ENCODE results near the gene HNRNPUL1. TPM values are rescaled to one million over a fixed set of nuclear protein-coding genes. Genes with fewer than 3 reads are reported as not detected.

The HNRNPUL1 gene
- total RNA-seq, 1 experiment from 2014 or later: 158 TPM

GRCh38 chr19:41295499-41295898 lies 31.3 kb downstream of the HNRNPUL1 start:
- TF ChIP-seq EZH2phosphoT487 (IDR thresholded peaks at IDR 0.05; ENCODE audit: borderline replicate concordance, low read length) (no peak), EZH2 (IDR thresholded peaks at IDR 0.05; ENCODE audit: low read length, unreplicated experiment) (no peak), CTCF (conservative IDR thresholded peaks at IDR 0.05; ENCODE audit: low read depth, low read length) (no peak)
- Histone ChIP-seq H3K27ac (ENCODE audit: low read length) (no peak overlapping the region), H4K20me1 (ENCODE audit: low read length) (no peaks in the 10 kb centered on the region)

GRCh38 chr19:41296433-41296871 lies 32.3 kb downstream of the HNRNPUL1 start:
- no peaks in the 10 kb centered on the region for H3K9me3 ChIP-seq (ENCODE audit: low read length)
- H3F3A ChIP-seq (ENCODE audit: low read length, unreplicated experiment): no peaks in the 10 kb centered on the region
- H3K36me3 ChIP-seq (ENCODE audit: low read depth, low read length): peaks cover 81% of the 10 kb centered on the region
- BruUV-seq (replicated peaks): no TSS peak
- ChIA-PET CTCF (no interaction called here), POLR2A (ENCODE audit: unreplicated experiment) (no interaction called here)
- H3K4me2 ChIP-seq (ENCODE audit: low read length): no peak overlapping the region
- no peaks in the 10 kb centered on the region for H4K20me1 ChIP-seq (ENCODE audit: low read length)
- H3K4me3 ChIP-seq (ENCODE audit: low read length): no peak overlapping the region
- no peak for TF ChIP-seq EZH2phosphoT487 (IDR thresholded peaks at IDR 0.05; ENCODE audit: borderline replicate concordance, low read length)
- TF ChIP-seq CTCF (conservative IDR thresholded peaks at IDR 0.05; ENCODE audit: low read depth, low read length): no peak
- no peak for TF ChIP-seq EZH2 (IDR thresholded peaks at IDR 0.05; ENCODE audit: low read length, unreplicated experiment)
- peak; percentile 29 for ATAC-seq
- H3K79me2 ChIP-seq (ENCODE audit: low read length): no peaks in the 10 kb centered on the region
- H3K27ac ChIP-seq (ENCODE audit: low read length): peak overlapping the region; percentile 17; the same call in 1 of the 2 replicates
- no peaks in the 10 kb centered on the region for H3K27me3 ChIP-seq (ENCODE audit: low read length)
- no peak overlapping the region for H3K9ac ChIP-seq (ENCODE audit: low read length)
- H3K9me2 ChIP-seq (replicated peaks; ENCODE audit: low read length): no peaks in the 10 kb centered on the region
- peak; percentile 60 for DNase-seq
- no peaks in the 10 kb centered on the region for H3K4me1 ChIP-seq (ENCODE audit: insufficient read depth, low read length)
- intact Hi-C loops (cut with micrococcal nuclease): no loop called here
- no peak overlapping the region for H2AFZ ChIP-seq (ENCODE audit: low read length)

More at GRCh38 chr19:41295499-41295898, 31.3 kb downstream of the HNRNPUL1 start:
- ChIA-PET CTCF (no interaction called here), POLR2A (ENCODE audit: unreplicated experiment) (no interaction called here)
- no peaks in the 10 kb centered on the region for H3K27me3 ChIP-seq (ENCODE audit: low read length)
- no peak for ATAC-seq
- no peaks in the 10 kb centered on the region for H3K9me3 ChIP-seq (ENCODE audit: low read length)
- DNase-seq: no peak
- H3K4me3 ChIP-seq (ENCODE audit: low read length): no peak overlapping the region
- peaks cover 76% of the 10 kb centered on the region for H3K36me3 ChIP-seq (ENCODE audit: low read depth, low read length)
- H3K4me1 ChIP-seq (ENCODE audit: insufficient read depth, low read length): no peaks in the 10 kb centered on the region
- H3F3A ChIP-seq (ENCODE audit: low read length, unreplicated experiment): no peaks in the 10 kb centered on the region
- no peak overlapping the region for H3K4me2 ChIP-seq (ENCODE audit: low read length)
- H3K9me2 ChIP-seq (replicated peaks; ENCODE audit: low read length): no peaks in the 10 kb centered on the region
- no peak overlapping the region for H2AFZ ChIP-seq (ENCODE audit: low read length)
- BruUV-seq (replicated peaks): no TSS peak
- H3K9ac ChIP-seq (ENCODE audit: low read length): no peak overlapping the region
- intact Hi-C loops (cut with micrococcal nuclease): no loop called here
- H3K79me2 ChIP-seq (ENCODE audit: low read length): no peaks in the 10 kb centered on the region

- no peak for ATAC-seq
- TF ChIP-seq EZH2 (IDR thresholded peaks at IDR 0.05; ENCODE audit: low read length, unreplicated experiment): no peak
- no peak for TF ChIP-seq CTCF (conservative IDR thresholded peaks at IDR 0.05; ENCODE audit: low read depth, low read length)
- no peak for TF ChIP-seq EZH2phosphoT487 (IDR thresholded peaks at IDR 0.05; ENCODE audit: borderline replicate concordance, low read length)
- intact Hi-C loops (cut with micrococcal nuclease): no loop called here
- no peaks in the 10 kb centered on the region for H3K79me2 ChIP-seq (ENCODE audit: low read length)
- DNase-seq: no peak
- H3K4me3 ChIP-seq (ENCODE audit: low read length): no peak overlapping the region
- H2AFZ ChIP-seq (ENCODE audit: low read length): no peak overlapping the region
- ChIA-PET POLR2A (ENCODE audit: unreplicated experiment) (interaction anchor here (0.6 kb wide), 1 partner anchor 66 kb away, joined by 3 read pairs; no protein-coding TSS in a partner anchor), CTCF (no interaction called here)
- no peak overlapping the region for H3K27ac ChIP-seq (ENCODE audit: low read length)
- H3K36me3 ChIP-seq (ENCODE audit: low read depth, low read length): peaks cover 80% of the 10 kb centered on the region
- H3K9ac ChIP-seq (ENCODE audit: low read length): no peak overlapping the region
- no TSS peak for BruUV-seq (replicated peaks)
- H3K9me2 ChIP-seq (replicated peaks; ENCODE audit: low read length): no peaks in the 10 kb centered on the region
- H4K20me1 ChIP-seq (ENCODE audit: low read length): no peaks in the 10 kb centered on the region
- H3F3A ChIP-seq (ENCODE audit: low read length, unreplicated experiment): no peaks in the 10 kb centered on the region
- H3K9me3 ChIP-seq (ENCODE audit: low read length): no peaks in the 10 kb centered on the region
- no peak overlapping the region for H3K4me2 ChIP-seq (ENCODE audit: low read length)
- H3K4me1 ChIP-seq (ENCODE audit: insufficient read depth, low read length): no peaks in the 10 kb centered on the region
- no peaks in the 10 kb centered on the region for H3K27me3 ChIP-seq (ENCODE audit: low read length)
Observed at GRCh38 chr19:41297628-41298347, 33.6 kb downstream of the HNRNPUL1 start.
